DMS79 treated with DMSO at 0.1 percent for 48 hours (cell line): ENCODE results near the gene PAX3.

Source experiments
- DNase-seq: peaks from one replicate; lab custom pipeline; 2025; lab: John Stamatoyannopoulos, UW

Gene PAX3

GRCh38 chr2:222298311-222299150, at the start of gene PAX3:
Gene PAX3 (minus strand): TSS chr2:222298998. CDS start chr2:222298615, 383 bp downstream.
- no peak for DNase-seq

GRCh38 chr2:222341331-222341730, 42.5 kb upstream of the PAX3 start:
- no peak for DNase-seq

GRCh38 chr2:222338374-222338773, 39.6 kb upstream of the PAX3 start:
- DNase-seq: no peak

- no peak for DNase-seq
Measured at GRCh38 chr2:222336931-222337330, 38.1 kb upstream of the PAX3 start.

- DNase-seq: no peak
Measured at GRCh38 chr2:222336442-222336841, 37.6 kb upstream of the PAX3 start.

GRCh38 chr2:222334914-222335313, 36.1 kb upstream of the PAX3 start:
- no peak for DNase-seq

- no peak for DNase-seq
Measured at GRCh38 chr2:222333397-222333796, 34.6 kb upstream of the PAX3 start.

GRCh38 chr2:222332116-222332515, 33.3 kb upstream of the PAX3 start:
- no peak for DNase-seq

GRCh38 chr2:222330910-222331309, 32.1 kb upstream of the PAX3 start:
- DNase-seq: no peak

- DNase-seq: no peak
Measured at GRCh38 chr2:222322236-222322635, 23.4 kb upstream of the PAX3 start.

- DNase-seq: no peak
Measured at GRCh38 chr2:222320436-222321395, 21.9 kb upstream of the PAX3 start.

- peak; percentile 10 for DNase-seq
Measured at GRCh38 chr2:222319586-222320435, 21.0 kb upstream of the PAX3 start.

GRCh38 chr2:222318712-222319585, 20.2 kb upstream of the PAX3 start:
- DNase-seq: no peak

GRCh38 chr2:222318026-222318711, 19.4 kb upstream of the PAX3 start:
- DNase-seq: peak; percentile 54

GRCh38 chr2:222315443-222316121, 16.8 kb upstream of the PAX3 start:
- DNase-seq: no peak

- no peak for DNase-seq
Measured at GRCh38 chr2:222313816-222314215, 15.0 kb upstream of the PAX3 start.

GRCh38 chr2:222311978-222312738, 13.4 kb upstream of the PAX3 start:
- no peak for DNase-seq

GRCh38 chr2:222311319-222311977, 12.7 kb upstream of the PAX3 start:
- DNase-seq: no peak
